Measurements from ENCODE around the gene CD63.

The CD63 gene

GRCh38 chr12:55733021-55733555 is 4.3 kb upstream of the CD63 start:
- DNase-seq (no peak), ATAC-seq (no peak)
- Mint-ChIP-seq H3K4me1 (peaks cover 29% of the 10 kb centered on the region), H3K4me3 (no peak overlapping the region), H3K27me3 (no peaks in the 10 kb centered on the region), H3K36me3 (ENCODE audit: low read depth) (no peaks in the 10 kb centered on the region), H3K27ac (no peak overlapping the region), H3K9me3 (no peaks in the 10 kb centered on the region)

- H3K27ac Mint-ChIP-seq, result no peak overlapping the region
- H3K9me3 Mint-ChIP-seq, result no peaks in the 10 kb centered on the region
- no peaks in the 10 kb centered on the region for H3K27me3 Mint-ChIP-seq
- H3K36me3 Mint-ChIP-seq (ENCODE audit: low read depth), result no peaks in the 10 kb centered on the region
- H3K4me3 Mint-ChIP-seq, result no peak overlapping the region
- DNase-seq (no peak), ATAC-seq (no peak)
- H3K4me1 Mint-ChIP-seq, result peaks cover 29% of the 10 kb centered on the region
Observed at GRCh38 chr12:55732288-55732687, 3.5 kb upstream of the CD63 start.

GRCh38 chr12:55729819-55730818 is 1.3 kb upstream of the CD63 start:
- ATAC-seq, result peak; percentile 29
- H3K27ac Mint-ChIP-seq, result peak overlapping the region; percentile 97
- no peaks in the 10 kb centered on the region for H3K27me3 Mint-ChIP-seq
- peaks cover 3% of the 10 kb centered on the region for H3K36me3 Mint-ChIP-seq (ENCODE audit: low read depth)
- DNase-seq, result peak; percentile 41
- H3K4me3 Mint-ChIP-seq, result peak overlapping the region; percentile 94
- peaks cover 37% of the 10 kb centered on the region for H3K4me1 Mint-ChIP-seq
- H3K9me3 Mint-ChIP-seq, result no peaks in the 10 kb centered on the region

GRCh38 chr12:55728186-55728938 is 447 bp downstream of the CD63 start:
- H3K4me1 Mint-ChIP-seq, result peaks cover 37% of the 10 kb centered on the region
- H3K36me3 Mint-ChIP-seq (ENCODE audit: low read depth), result peaks cover 3% of the 10 kb centered on the region
- no peaks in the 10 kb centered on the region for H3K27me3 Mint-ChIP-seq
- peak; percentile 37 for DNase-seq
- no peaks in the 10 kb centered on the region for H3K9me3 Mint-ChIP-seq
- peak overlapping the region; percentile 94 for H3K4me3 Mint-ChIP-seq
- H3K27ac Mint-ChIP-seq, result no peak overlapping the region
- no peak for ATAC-seq

GRCh38 chr12:55727643-55728185 is 1.1 kb downstream of the CD63 start:
- H3K36me3 Mint-ChIP-seq (ENCODE audit: low read depth), result peaks cover 3% of the 10 kb centered on the region
- DNase-seq, result no peak
- no peak for ATAC-seq
- H3K4me1 Mint-ChIP-seq, result peaks cover 37% of the 10 kb centered on the region
- H3K4me3 Mint-ChIP-seq, result peak overlapping the region; percentile 94
- H3K9me3 Mint-ChIP-seq, result no peaks in the 10 kb centered on the region
- peak overlapping the region; percentile 83 for H3K27ac Mint-ChIP-seq
- no peaks in the 10 kb centered on the region for H3K27me3 Mint-ChIP-seq

- Mint-ChIP-seq H3K9me3 (no peaks in the 10 kb centered on the region), H3K27me3 (no peaks in the 10 kb centered on the region), H3K27ac (peak overlapping the region; percentile 83), H3K4me3 (peak overlapping the region; percentile 94), H3K36me3 (ENCODE audit: low read depth) (peaks cover 3% of the 10 kb centered on the region), H3K4me1 (peaks cover 37% of the 10 kb centered on the region)
- DNase-seq, result no peak
- ATAC-seq, result no peak
Observed at GRCh38 chr12:55726971-55727370, 1.8 kb downstream of the CD63 start.

GRCh38 chr12:55725556-55725955 is 3.3 kb downstream of the CD63 start:
- Mint-ChIP-seq H3K27ac (no peak overlapping the region), H3K27me3 (no peaks in the 10 kb centered on the region), H3K4me3 (no peak overlapping the region), H3K4me1 (peaks cover 32% of the 10 kb centered on the region), H3K36me3 (ENCODE audit: low read depth) (peaks cover 3% of the 10 kb centered on the region), H3K9me3 (no peaks in the 10 kb centered on the region)
- no peak for DNase-seq
- ATAC-seq, result no peak

GRCh38 chr12:55724940-55725309 is 3.9 kb downstream of the CD63 start:
- ATAC-seq (no peak), DNase-seq (no peak)
- no peak overlapping the region for H3K4me3 Mint-ChIP-seq
- H3K27ac Mint-ChIP-seq, result no peak overlapping the region
- H3K36me3 Mint-ChIP-seq (ENCODE audit: low read depth), result peaks cover 3% of the 10 kb centered on the region
- H3K9me3 Mint-ChIP-seq, result no peaks in the 10 kb centered on the region
- peaks cover 25% of the 10 kb centered on the region for H3K4me1 Mint-ChIP-seq
- no peaks in the 10 kb centered on the region for H3K27me3 Mint-ChIP-seq

GRCh38 chr12:55724226-55724939 is 4.4 kb downstream of the CD63 start:
- Mint-ChIP-seq H3K4me3 (no peak overlapping the region), H3K9me3 (no peaks in the 10 kb centered on the region), H3K27me3 (no peaks in the 10 kb centered on the region), H3K36me3 (ENCODE audit: low read depth) (peaks cover 3% of the 10 kb centered on the region), H3K4me1 (peaks cover 20% of the 10 kb centered on the region), H3K27ac (no peak overlapping the region)
- DNase-seq (peak; percentile 74), ATAC-seq (no peak)

GRCh38 chr12:55723516-55724225 is 5.1 kb downstream of the CD63 start:
- Mint-ChIP-seq H3K27me3 (no peaks in the 10 kb centered on the region), H3K9me3 (no peaks in the 10 kb centered on the region), H3K36me3 (ENCODE audit: low read depth) (peaks cover 3% of the 10 kb centered on the region), H3K4me3 (no peak overlapping the region), H3K4me1 (peaks cover 20% of the 10 kb centered on the region), H3K27ac (no peak overlapping the region)
- no peak for ATAC-seq
- DNase-seq, result no peak

GRCh38 chr12:55722948-55723347 is 5.9 kb downstream of the CD63 start:
- DNase-seq (no peak), ATAC-seq (no peak)
- Mint-ChIP-seq H3K9me3 (no peaks in the 10 kb centered on the region), H3K27ac (no peak overlapping the region), H3K36me3 (ENCODE audit: low read depth) (peaks cover 3% of the 10 kb centered on the region), H3K4me3 (no peak overlapping the region), H3K4me1 (peaks cover 24% of the 10 kb centered on the region), H3K27me3 (no peaks in the 10 kb centered on the region)

GRCh38 chr12:55721601-55722213 is 7.1 kb downstream of the CD63 start:
- H3K9me3 Mint-ChIP-seq, result no peaks in the 10 kb centered on the region
- DNase-seq (no peak), ATAC-seq (no peak)
- no peaks in the 10 kb centered on the region for H3K27me3 Mint-ChIP-seq
- H3K4me3 Mint-ChIP-seq, result no peak overlapping the region
- no peak overlapping the region for H3K27ac Mint-ChIP-seq
- peaks cover 3% of the 10 kb centered on the region for H3K36me3 Mint-ChIP-seq (ENCODE audit: low read depth)
- H3K4me1 Mint-ChIP-seq, result peaks cover 24% of the 10 kb centered on the region

GRCh38 chr12:55720894-55721444 is 7.8 kb downstream of the CD63 start:
- no peak overlapping the region for H3K4me3 Mint-ChIP-seq
- peaks cover 1% of the 10 kb centered on the region for H3K27me3 Mint-ChIP-seq
- DNase-seq (no peak), ATAC-seq (no peak)
- peaks cover 2% of the 10 kb centered on the region for H3K36me3 Mint-ChIP-seq (ENCODE audit: low read depth)
- H3K27ac Mint-ChIP-seq, result no peak overlapping the region
- H3K9me3 Mint-ChIP-seq, result no peaks in the 10 kb centered on the region
- peaks cover 27% of the 10 kb centered on the region for H3K4me1 Mint-ChIP-seq

All from activated naive CD8-positive, alpha-beta T cell treated with anti-CD3 and anti-CD28 coated beads, Interleukin-2, amount 50 U/mL, for 24 hours (primary cell).